Urinary bladder (tissue), 4 donors: ENCODE results near the gene EML2. TPM values are rescaled to one million over a fixed set of nuclear protein-coding genes. Genes with fewer than 3 reads are reported as not detected.

ENCODE experiments used
- DNase-seq: peaks from one replicate; pipeline ENCODE4 v3.0.0-alpha.2; 2015; ENCODE audit errors: extremely low spot score
- H3K27ac ChIP-seq: one replicate; pipeline ENCODE4 v1.5.1; 2013; ENCODE audit warnings: low read depth, mild to moderate bottlenecking, moderate library complexity
- H3K36me3 ChIP-seq: one replicate; pipeline ENCODE4 v1.6.1; 2013; ENCODE audit warnings: mild to moderate bottlenecking, moderate library complexity; ENCODE audit not compliant: insufficient read depth
- H3K4me1 ChIP-seq: one replicate; pipeline ENCODE4 v1.6.1; 2013; ENCODE audit warnings: mild to moderate bottlenecking, moderate library complexity; ENCODE audit not compliant: insufficient read depth
- H3K4me3 ChIP-seq: one replicate; pipeline ENCODE4 v1.5.1; 2013; ENCODE audit warnings: low read depth, low read length
- whole genome bisulfite sequencing: extraction: QIAGEN DNeasy Blood & Tissue Kit; methylation state at CpG from one replicate; pipeline ENCODE4 v1.1.7; 2013; 5-methylcytosine and 5-hydroxymethylcytosine counted together
- polyA plus RNA-seq: library from polyadenylated mRNA; stranded (reverse); fragments of 200-250 nt; gene quantifications from one replicate; pipeline ENCODE4 v1.2.3, GENCODE V29; 2013
- total RNA-seq: library from RNA; depleted of rRNA; stranded (reverse); fragments of >200 nt; gene quantifications from one replicate; pipeline ENCODE4 v1.2.3, GENCODE V29; 2014
- donor health status: healthy with polysubstance abuse.
- donor health status: healthy.

The EML2 gene
- total and polyA plus RNA-seq, 2 donors: 16.9 to 41.2 TPM

DNA sequence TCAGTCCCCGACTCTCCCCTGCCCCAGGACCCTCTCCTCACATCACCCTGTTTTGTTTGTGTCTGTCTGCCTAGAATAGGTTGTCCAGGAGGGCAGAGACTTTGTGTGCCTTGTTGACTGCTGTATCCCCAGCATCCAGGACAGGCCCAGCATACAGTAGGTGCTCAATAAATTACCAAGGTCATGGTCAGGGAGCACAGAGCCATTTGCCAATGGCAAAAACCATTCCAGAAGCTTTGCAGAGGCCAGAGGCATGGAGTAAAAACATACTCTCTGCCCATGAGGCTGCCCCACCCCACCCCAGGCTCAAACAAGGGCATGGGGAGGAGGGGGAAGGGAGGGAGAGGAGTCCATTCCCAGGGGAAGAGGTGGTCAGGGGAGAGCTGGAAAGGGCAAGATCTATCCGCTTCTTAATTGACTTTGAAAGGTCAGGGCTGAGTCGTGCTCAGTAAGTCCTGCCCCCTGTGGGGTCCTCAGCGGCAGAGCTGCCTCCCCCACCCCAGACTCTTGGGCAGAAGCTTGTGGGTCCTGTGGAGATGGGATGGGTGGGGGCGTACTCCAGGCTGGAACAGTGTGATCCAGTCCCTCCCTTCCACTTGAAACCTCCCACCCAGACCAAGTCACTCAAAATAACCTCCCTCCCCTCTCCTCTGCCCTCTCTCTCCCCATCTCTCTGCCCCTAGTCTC lies 41.6 kb downstream of the EML2 start:
- Histone ChIP-seq H3K27ac (no peak overlapping the region), H3K4me3 (no peak overlapping the region), H3K4me1 (no peaks in the 10 kb centered on the region), H3K36me3 (no peaks in the 10 kb centered on the region)
- 12% methylated on average over 5 of the region's 5 CpGs for WGBS
- no peak for DNase-seq

DNA sequence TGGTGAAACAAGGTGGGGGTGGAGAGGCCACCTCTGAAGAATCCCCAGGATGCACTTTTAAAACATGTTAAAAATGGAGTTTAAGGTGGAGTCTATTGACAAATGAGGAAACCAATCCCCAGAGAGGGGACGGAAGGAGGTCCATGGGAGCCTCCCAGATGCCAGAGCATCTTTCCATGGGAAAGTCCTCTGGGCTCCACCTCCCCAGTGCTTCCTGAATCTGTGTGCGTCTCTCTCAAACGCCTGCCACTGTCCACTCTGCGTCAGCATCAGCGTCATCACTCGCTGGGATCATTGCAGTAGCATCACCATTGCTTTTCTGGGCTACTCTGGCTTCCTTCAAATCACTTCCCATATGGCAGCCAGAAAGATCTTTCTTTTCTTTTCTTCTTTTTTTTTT lies 43.4 kb downstream of the EML2 start:
- WGBS: 57% methylated on average over 6 of the region's 6 CpGs
- no peak overlapping the region for H3K4me3 ChIP-seq
- DNase-seq: no peak
- H3K27ac ChIP-seq: no peak overlapping the region
- H3K36me3 ChIP-seq: no peaks in the 10 kb centered on the region
- H3K4me1 ChIP-seq: no peaks in the 10 kb centered on the region

GRCh38 chr19:45593520-45593919 lies 45.7 kb downstream of the EML2 start:
- WGBS: 5% methylated on average over 1 of the region's 1 CpG
- H3K27ac ChIP-seq: no peak overlapping the region
- DNase-seq: no peak
- H3K4me3 ChIP-seq: no peak overlapping the region
- H3K4me1 ChIP-seq: no peaks in the 10 kb centered on the region
- no peaks in the 10 kb centered on the region for H3K36me3 ChIP-seq

DNA sequence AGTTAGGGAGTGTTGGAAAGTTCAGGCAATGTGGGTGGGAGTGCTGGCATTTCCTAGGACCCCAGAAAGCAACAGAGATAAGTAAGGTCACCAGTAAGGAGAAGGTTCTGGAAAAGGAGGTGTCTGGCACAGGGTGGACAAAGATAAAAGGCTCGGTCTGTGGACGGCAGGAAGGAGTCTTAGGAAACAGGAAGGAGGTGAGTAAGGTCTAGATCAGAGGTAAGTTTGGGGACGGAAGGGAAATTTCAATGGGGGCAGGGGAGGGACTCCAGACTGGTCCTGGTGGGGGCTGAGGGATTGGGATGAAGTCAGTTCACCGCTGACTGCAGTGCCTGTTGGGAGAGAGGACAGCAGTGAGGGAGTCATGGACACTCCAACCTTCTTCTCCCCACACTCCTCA lies 46.8 kb downstream of the EML2 start:
- Histone ChIP-seq H3K27ac (no peak overlapping the region), H3K4me3 (no peak overlapping the region), H3K4me1 (no peaks in the 10 kb centered on the region), H3K36me3 (no peaks in the 10 kb centered on the region)
- DNase-seq: no peak
- 43% methylated on average over 4 of the region's 4 CpGs for WGBS

DNA sequence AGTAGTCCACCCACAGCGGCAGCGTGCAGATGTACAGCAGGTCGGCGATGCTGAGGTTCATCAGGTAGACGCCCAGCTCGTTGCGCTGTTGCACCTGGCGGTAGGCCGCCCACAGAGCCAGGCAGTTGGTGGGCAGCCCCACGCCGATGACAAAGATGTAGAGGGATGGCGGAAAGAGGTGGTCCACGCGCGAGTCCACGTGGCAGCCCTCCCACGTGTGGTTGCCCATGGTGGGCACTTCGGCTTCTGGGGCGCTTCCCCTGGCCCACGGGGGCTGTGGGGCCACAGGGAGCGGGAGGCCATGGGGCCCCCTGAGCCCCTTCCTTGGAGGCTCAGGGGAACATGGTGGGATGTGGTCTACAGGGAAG lies 47.6 kb downstream of the EML2 start:
- H3K27ac ChIP-seq: no peak overlapping the region
- 91% methylated on average over 21 of the region's 21 CpGs for WGBS
- no peak overlapping the region for H3K4me3 ChIP-seq
- H3K36me3 ChIP-seq: no peaks in the 10 kb centered on the region
- no peaks in the 10 kb centered on the region for H3K4me1 ChIP-seq
- no peak for DNase-seq

- Histone ChIP-seq H3K27ac (no peak overlapping the region), H3K36me3 (no peaks in the 10 kb centered on the region), H3K4me3 (no peak overlapping the region), H3K4me1 (no peaks in the 10 kb centered on the region)
- DNase-seq: no peak
- WGBS: 48% methylated on average over 48 of the region's 48 CpGs
Observed at GRCh38 chr19:45591004-45591637, 48.1 kb downstream of the EML2 start.

DNA sequence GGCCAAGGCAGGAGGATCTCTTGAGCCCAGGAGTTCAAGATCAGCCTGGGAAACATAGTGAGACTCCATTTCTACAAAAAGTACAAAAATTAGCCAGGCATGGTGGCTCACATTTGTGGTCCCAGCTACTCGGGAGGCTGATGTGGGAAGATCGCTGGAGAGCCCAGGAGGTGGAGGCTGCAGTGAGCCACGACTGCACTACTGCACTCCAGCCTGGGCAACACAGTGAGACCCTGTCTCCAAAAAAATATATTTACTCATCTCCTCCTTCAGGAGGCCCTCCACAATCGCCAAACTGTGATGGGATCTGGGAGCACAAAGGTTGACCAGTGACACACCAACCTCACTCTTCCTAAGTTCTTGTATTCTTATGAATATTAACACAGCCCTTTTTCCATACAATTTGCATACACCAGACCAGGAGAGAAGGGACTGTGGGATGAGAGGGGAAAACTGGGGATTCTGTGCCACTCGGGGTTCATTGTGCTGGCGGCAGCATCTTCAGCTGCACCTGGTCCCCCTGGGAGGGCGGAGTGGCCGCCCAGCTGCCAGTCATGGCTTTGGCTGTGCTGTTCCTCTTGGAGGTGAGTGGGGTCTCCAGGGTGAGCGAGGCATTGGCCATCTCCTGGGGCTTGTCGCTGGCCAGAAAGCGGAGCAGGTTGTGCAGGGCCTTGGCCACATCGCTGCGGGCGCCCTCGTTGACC lies 48.7 kb downstream of the EML2 start:
- WGBS: 55% methylated on average over 15 of the region's 15 CpGs
- H3K36me3 ChIP-seq: no peaks in the 10 kb centered on the region
- no peak overlapping the region for H3K4me3 ChIP-seq
- no peak overlapping the region for H3K27ac ChIP-seq
- no peak for DNase-seq
- H3K4me1 ChIP-seq: no peaks in the 10 kb centered on the region

- 85% methylated on average over 4 of the region's 4 CpGs for WGBS
- no peak for DNase-seq
- H3K4me1 ChIP-seq: no peaks in the 10 kb centered on the region
- H3K27ac ChIP-seq: no peak overlapping the region
- no peak overlapping the region for H3K4me3 ChIP-seq
- H3K36me3 ChIP-seq: no peaks in the 10 kb centered on the region
Observed at GRCh38 chr19:45589768-45590167, 49.4 kb downstream of the EML2 start.

DNA sequence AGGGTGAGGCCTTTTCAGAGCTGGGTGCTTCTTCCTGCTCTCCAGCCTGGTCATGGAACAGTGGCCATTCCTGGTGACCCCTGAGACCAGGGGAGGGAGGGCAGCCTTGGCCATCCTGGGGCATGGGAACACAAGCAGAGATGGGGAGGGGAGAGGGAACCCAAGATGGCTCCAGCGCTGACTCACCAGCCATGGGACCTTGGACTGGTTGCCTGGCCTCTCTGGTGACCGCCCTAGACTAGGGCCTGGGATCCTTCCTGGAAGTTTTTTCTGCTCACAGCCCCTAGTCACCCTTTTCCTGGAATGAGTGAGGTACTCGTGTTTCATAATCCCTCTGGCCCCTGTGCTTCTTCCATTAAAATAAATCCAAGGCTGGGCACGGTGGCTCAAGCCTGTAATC lies 51.3 kb downstream of the EML2 start:
- no peaks in the 10 kb centered on the region for H3K36me3 ChIP-seq
- no peak overlapping the region for H3K27ac ChIP-seq
- DNase-seq: no peak
- 59% methylated on average over 4 of the region's 4 CpGs for WGBS
- no peak overlapping the region for H3K4me3 ChIP-seq
- H3K4me1 ChIP-seq: no peaks in the 10 kb centered on the region

- peak overlapping the region; percentile 87 for H3K27ac ChIP-seq
- H3K36me3 ChIP-seq: no peaks in the 10 kb centered on the region
- no peaks in the 10 kb centered on the region for H3K4me1 ChIP-seq
- 24% methylated on average over 7 of the region's 7 CpGs for WGBS
- peak overlapping the region; percentile 43 for H3K4me3 ChIP-seq
- DNase-seq: no peak
Observed at GRCh38 chr19:45585158-45585577, 54.0 kb downstream of the EML2 start.

DNA sequence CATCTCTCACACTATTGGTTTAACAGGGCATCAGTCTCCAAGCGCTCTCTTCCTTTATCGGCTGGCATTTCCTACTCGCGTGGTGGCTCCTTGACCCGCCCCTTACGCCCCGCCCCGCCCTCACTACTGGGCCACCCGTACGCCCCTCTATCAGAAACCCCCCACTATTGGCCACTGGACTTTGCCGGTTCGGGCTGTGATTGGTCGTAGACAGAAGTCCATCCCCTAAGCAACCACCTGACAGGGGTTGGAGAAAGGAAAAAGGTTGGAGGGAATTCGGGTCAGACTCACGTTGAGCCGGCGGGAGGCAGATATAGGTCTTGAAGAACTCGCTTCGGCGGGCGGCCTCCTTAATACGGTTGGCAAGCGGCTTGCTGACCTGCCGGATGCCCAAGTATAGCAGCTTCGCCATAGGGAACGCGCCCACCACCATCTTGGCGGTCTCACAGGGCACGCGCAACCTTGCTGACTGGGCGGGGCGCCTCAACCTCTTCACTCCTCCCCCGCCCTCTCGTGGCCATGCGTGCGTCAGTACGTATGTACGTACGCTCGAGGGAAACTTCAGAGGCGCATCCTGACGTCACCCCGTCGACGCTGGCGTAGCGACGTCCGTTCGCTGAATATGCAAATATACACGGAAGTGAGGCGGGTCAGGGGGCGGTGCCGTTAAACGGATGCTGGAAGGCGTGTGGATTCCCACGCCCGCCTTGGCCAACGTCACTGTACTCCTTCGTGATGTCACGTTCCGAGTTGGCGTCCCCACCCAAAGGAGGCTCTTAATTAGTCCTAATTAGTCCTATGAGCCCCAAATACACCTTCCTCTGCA lies 54.7 kb downstream of the EML2 start, which contains the start of gene OPA3:
OPA3 (minus strand) TSS at position 471 of the 826 bp plus-strand sequence; CDS start at position 433, 38 bp downstream.
- Histone ChIP-seq H3K4me1 (no peaks in the 10 kb centered on the region), H3K36me3 (no peaks in the 10 kb centered on the region), H3K4me3 (peak within 1 kb of the TSS; percentile 49), H3K27ac (peak within 1 kb of the TSS; percentile 91)
- DNase-seq: peak; percentile 99
- under 1% methylated on average over 63 of the region's 63 CpGs for WGBS

DNA sequence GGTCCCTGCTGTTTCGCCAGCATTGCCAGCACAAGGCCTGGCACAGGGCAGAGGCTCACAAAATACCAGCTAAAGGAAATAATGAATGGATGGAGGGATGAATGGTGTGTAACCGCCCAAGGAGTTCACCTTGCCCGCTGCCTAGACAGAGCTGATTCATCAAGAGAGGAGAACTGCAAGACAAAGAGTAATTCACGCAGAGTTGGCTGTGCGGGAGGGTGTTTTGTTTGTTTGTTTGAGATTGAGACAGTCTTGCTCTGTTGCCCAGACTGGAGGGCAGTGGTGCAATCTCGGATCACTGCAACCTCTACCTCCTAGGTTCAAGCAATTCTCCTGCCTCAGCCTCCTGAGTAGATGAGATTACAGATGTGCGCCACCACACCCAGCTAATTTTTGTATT lies 57.6 kb downstream of the EML2 start:
- H3K27ac ChIP-seq: no peak overlapping the region
- no peaks in the 10 kb centered on the region for H3K36me3 ChIP-seq
- DNase-seq: no peak
- peaks cover 2% of the 10 kb centered on the region for H3K4me1 ChIP-seq
- no peak overlapping the region for H3K4me3 ChIP-seq
- 92% methylated on average over 7 of the region's 7 CpGs for WGBS

DNA sequence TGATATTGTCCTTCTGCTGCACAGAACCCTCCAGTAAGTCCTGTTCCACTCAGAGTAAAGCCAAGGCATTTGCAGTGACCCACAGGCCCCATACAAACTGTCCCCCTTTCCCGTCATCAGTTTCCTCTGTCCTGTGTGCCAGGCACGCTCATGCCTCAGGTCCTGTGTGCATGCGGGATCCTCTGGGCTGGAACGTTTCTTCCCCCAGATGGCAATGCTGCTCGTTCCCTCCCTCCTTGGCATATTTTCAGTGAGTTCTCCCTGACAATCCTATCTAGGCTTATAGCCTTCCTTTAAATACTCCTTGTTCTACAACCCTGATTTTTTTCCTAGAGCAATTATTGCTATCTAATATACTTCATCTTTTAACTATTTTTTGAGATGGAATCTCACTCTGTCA lies 60.3 kb downstream of the EML2 start:
- 36% methylated on average over 5 of the region's 5 CpGs for WGBS

More for the DNA sequence above, 60.3 kb downstream of the EML2 start:
- Histone ChIP-seq H3K36me3 (no peaks in the 10 kb centered on the region), H3K4me3 (no peak overlapping the region), H3K4me1 (peaks cover 3% of the 10 kb centered on the region), H3K27ac (no peak overlapping the region)
- no peak for DNase-seq
